ENCODE measurements around the gene UNC13C. TPM values are rescaled to one million over a fixed set of nuclear protein-coding genes. Genes with fewer than 3 reads are reported as not detected.

Gene UNC13C
- total RNA-seq, 1 donor from 2014 or later: 0.26 TPM

DNA sequence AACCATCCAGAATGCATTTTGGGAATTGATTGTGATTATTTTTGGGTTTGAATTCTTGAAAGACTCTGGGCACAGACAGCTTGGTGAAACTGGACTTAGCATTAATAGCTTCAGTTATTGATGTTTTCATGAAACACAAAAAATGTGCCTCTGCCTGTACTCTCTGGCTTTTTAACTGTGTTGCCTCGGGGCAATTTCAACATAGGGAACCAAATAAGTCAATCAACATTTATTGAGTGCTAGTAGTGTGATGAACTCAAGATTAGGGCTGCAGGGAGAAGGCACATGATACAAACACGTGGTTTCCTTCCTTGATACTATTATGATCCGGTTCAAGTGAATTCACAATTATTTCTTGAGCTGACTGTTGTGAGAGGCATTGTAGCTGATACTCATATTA lies 50.8 kb downstream of the UNC13C start:
- FAIRE-seq (no peak), DNase-seq (ENCODE audit: low read depth) (peak; percentile 27)
- H3K27me3 ChIP-seq (ENCODE audit: control insufficient read depth, insufficient read depth, low read length): no peaks in the 10 kb centered on the region
- TF ChIP-seq, protein P1, sequence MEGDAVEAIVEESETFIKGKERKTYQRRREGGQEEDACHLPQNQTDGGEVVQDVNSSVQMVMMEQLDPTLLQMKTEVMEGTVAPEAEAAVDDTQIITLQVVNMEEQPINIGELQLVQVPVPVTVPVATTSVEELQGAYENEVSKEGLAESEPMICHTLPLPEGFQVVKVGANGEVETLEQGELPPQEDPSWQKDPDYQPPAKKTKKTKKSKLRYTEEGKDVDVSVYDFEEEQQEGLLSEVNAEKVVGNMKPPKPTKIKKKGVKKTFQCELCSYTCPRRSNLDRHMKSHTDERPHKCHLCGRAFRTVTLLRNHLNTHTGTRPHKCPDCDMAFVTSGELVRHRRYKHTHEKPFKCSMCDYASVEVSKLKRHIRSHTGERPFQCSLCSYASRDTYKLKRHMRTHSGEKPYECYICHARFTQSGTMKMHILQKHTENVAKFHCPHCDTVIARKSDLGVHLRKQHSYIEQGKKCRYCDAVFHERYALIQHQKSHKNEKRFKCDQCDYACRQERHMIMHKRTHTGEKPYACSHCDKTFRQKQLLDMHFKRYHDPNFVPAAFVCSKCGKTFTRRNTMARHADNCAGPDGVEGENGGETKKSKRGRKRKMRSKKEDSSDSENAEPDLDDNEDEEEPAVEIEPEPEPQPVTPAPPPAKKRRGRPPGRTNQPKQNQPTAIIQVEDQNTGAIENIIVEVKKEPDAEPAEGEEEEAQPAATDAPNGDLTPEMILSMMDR (IDR thresholded peaks at IDR 0.05; ENCODE audit: insufficient read depth, low read length, severe bottlenecking): no peak
- no peak overlapping the region for H3K4me3 ChIP-seq (ENCODE audit: low read depth, low read length)
- H3K36me3 ChIP-seq (ENCODE audit: control insufficient read depth, insufficient read depth, low read length): no peaks in the 10 kb centered on the region

DNA sequence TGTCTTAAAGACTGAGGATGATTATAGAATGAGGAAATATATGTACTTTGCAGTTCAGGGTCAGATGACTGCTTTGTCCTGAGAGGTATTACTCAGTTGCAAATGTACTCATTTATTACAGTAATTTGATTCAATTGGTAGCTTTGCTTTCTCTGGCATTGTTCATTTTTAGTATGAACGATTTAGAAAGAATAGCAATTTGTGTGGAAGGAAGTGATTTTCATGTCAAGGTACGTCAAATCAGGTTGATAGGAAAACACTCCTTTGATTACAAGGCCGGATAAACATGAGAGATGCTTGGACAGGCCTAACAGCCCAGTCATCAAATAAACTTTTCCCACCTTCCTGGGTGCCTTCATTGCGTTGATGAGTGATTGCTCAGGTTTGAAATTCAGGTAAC lies 53.8 kb downstream of the UNC13C start:
- FAIRE-seq: no peak

DNA sequence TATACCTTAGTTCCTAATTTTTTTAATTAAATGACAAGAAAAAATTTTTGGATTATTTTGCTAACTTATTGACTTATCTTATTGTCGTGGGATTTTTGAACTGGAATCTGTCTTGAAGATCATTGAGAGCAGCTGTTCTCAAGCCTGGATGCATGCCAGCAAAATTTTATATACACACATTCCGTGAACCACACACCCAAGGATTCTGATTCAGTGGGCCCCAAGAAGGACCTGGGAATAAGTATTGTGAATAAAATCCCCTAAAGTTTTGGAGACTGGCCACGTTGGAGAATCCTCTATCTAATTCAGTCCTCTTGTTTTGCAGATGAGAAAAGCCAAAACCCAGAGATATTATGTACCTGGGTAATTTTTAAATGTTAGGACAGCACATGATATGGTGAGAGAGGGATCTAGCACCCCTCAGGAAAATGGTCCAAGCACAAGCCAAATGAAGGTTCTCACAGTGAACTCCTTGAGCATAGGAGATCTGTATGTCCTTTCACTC lies 55.2 kb downstream of the UNC13C start:
- no peaks in the 10 kb centered on the region for H3K27me3 ChIP-seq (ENCODE audit: control insufficient read depth, insufficient read depth, low read length)
- H3K36me3 ChIP-seq (ENCODE audit: control insufficient read depth, insufficient read depth, low read length): no peaks in the 10 kb centered on the region
- no peak for DNase-seq (ENCODE audit: low read depth)
- no peak for FAIRE-seq
- H3K4me3 ChIP-seq (ENCODE audit: low read depth, low read length): no peak overlapping the region
- TF ChIP-seq, protein P1 (IDR thresholded peaks at IDR 0.05; ENCODE audit: insufficient read depth, low read length, severe bottlenecking): no peak

More for the DNA sequence above, 53.8 kb downstream of the UNC13C start:
- TF ChIP-seq, protein P1 (IDR thresholded peaks at IDR 0.05; ENCODE audit: insufficient read depth, low read length, severe bottlenecking): no peak
- DNase-seq (ENCODE audit: low read depth): peak; percentile 68
- Histone ChIP-seq H3K4me3 (ENCODE audit: low read depth, low read length) (no peak overlapping the region), H3K36me3 (ENCODE audit: control insufficient read depth, insufficient read depth, low read length) (no peaks in the 10 kb centered on the region), H3K27me3 (ENCODE audit: control insufficient read depth, insufficient read depth, low read length) (no peaks in the 10 kb centered on the region)

DNA sequence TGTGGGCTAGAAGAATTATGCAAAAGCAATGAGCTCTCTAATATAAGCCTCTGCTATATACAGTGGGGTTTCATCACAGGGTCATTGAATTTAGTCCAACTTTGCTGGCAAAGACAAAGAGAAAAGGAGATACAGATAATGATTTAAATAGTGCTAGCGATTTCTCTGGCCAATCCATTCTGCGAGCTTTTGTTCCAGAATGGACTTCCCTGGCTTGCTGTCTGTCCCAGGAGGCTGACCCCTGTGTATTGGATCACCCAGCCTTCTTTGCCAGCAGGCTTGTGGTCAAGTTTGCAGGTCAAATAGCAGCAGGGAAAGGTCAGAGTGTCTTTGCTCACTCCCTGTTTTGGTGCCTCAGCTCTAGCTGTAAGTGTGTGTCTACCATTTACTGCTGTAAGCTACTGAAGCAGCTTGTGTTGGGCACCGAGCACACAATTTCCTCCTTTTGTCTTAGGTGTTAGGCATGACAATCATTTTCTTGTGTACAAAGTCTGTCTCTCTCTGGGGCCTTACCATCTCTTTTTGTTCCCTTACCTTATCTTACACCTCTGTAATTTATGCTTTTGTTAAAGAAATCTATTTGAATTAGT lies 55.7 kb downstream of the UNC13C start:
- FAIRE-seq: no peak
- TF ChIP-seq, protein P1 (IDR thresholded peaks at IDR 0.05; ENCODE audit: insufficient read depth, low read length, severe bottlenecking): no peak
- no peaks in the 10 kb centered on the region for H3K27me3 ChIP-seq (ENCODE audit: control insufficient read depth, insufficient read depth, low read length)
- no peaks in the 10 kb centered on the region for H3K36me3 ChIP-seq (ENCODE audit: control insufficient read depth, insufficient read depth, low read length)
- H3K4me3 ChIP-seq (ENCODE audit: low read depth, low read length): no peak overlapping the region
- no peak for DNase-seq (ENCODE audit: low read depth)

DNA sequence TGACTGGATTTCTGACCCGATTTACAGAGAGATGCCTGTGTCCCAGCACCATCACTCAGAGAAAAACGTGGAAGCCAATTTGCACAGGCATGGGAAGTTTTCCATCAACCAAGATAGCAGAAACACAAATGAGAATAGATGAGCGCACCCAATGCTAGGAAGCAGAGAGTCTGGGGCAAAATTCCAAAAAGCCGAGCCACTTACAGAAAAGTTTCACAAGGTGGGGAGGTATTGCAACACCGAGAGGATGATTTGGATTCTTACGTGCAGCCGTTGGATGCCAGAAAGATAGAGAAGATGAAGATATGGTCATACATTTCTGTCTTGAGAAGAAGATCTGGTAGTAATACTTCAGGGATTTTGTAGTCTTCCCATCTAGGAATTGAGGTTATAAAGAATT lies 57.4 kb downstream of the UNC13C start:
- TF ChIP-seq, protein P1 (IDR thresholded peaks at IDR 0.05; ENCODE audit: insufficient read depth, low read length, severe bottlenecking): no peak
- Histone ChIP-seq H3K4me3 (ENCODE audit: low read depth, low read length) (no peak overlapping the region), H3K27me3 (ENCODE audit: control insufficient read depth, insufficient read depth, low read length) (no peaks in the 10 kb centered on the region), H3K36me3 (ENCODE audit: control insufficient read depth, insufficient read depth, low read length) (no peaks in the 10 kb centered on the region)
- FAIRE-seq: peak; percentile 23
- no peak for DNase-seq (ENCODE audit: low read depth)

DNA sequence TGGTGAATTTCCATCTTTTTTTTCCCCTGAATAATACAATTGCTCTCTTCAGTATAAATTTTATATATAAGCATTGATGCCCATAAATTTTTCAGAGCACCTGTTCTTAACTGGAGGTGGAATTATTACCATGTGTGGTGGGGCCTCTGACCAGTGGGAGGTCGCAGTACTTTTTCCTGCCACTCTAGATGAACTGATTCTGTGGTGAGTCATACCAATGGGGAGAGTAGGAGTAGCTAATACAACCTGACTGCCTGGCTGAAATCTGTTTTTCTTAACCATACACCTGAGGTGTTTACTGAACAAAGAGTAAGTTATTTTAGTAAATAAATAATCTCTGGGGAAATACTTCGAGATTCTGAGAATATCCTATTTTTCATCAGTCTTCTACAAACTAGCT lies 67.2 kb downstream of the UNC13C start:
- no peak overlapping the region for H3K4me3 ChIP-seq (ENCODE audit: low read depth, low read length)
- FAIRE-seq: no peak

More for the DNA sequence above, 67.2 kb downstream of the UNC13C start:
- H3K27me3 ChIP-seq (ENCODE audit: control insufficient read depth, insufficient read depth, low read length): no peaks in the 10 kb centered on the region
- peak; percentile 23 for DNase-seq (ENCODE audit: low read depth)
- H3K36me3 ChIP-seq (ENCODE audit: control insufficient read depth, insufficient read depth, low read length): no peaks in the 10 kb centered on the region
- TF ChIP-seq, protein P1 (IDR thresholded peaks at IDR 0.05; ENCODE audit: insufficient read depth, low read length, severe bottlenecking): no peak
